ENCODE measurements around the gene FMO5.
"Not testable (repeated sequence)": the region's sequence is repeated elsewhere in the genome, so short reads cannot be mapped to it uniquely, and the experiment has no call there.

- not testable (repeated sequence) for TF ChIP-seq CTCF (IDR thresholded peaks at IDR 0.05); SIN3A (IDR thresholded peaks at IDR 0.05; ENCODE audit: borderline replicate concordance, insufficient read depth, low read depth, low read length); POLR2AphosphoS5 (IDR thresholded peaks at IDR 0.05; ENCODE audit: low read depth, low read length); REST (IDR thresholded peaks at IDR 0.05; ENCODE audit: insufficient read depth in 1 of 2, low read depth in 2 of 2, low read length in 1 of 2)
Measured at GRCh38 chr1:147240131-147240721, 15.1 kb upstream of the FMO5 start.
